Esophagus squamous epithelium (tissue), 5 donors: Measurements from ENCODE around the gene MYO1B. TPM values are rescaled to one million over a fixed set of nuclear protein-coding genes. Genes with fewer than 3 reads are reported as not detected.
A peak's percentile ranks its signal among the peaks of the same experiment; 100 is the strongest.

ENCODE experiments used
- DNase-seq: peaks from one replicate; lab custom pipeline; 2025; lab: John Stamatoyannopoulos, UW
- H3K27ac ChIP-seq, 4 donors: fragments of 200-600 bp; sonication (generic); one replicate each; pipeline ENCODE4 v1.5.1; 2016 to 2019; ENCODE audit warnings: mild to moderate bottlenecking in 1 of 4
- H3K27me3 ChIP-seq, 4 donors: fragments of 200-600 bp; sonication (generic); 1 replicate in 3 of 4; 2 replicates in 1 of 4; pipeline versions ENCODE4 v1.5.1 to v1.6.0; 2017 to 2021; ENCODE audit warnings: antibody characterized with exemption in 1 of 4
- H3K36me3 ChIP-seq, 3 donors: fragments of 200-600 bp; sonication (generic); one replicate each; pipeline ENCODE4 v1.5.1; 2016 to 2019
- H3K4me1 ChIP-seq, 3 donors: fragments of 200-600 bp; sonication (generic); one replicate each; pipeline ENCODE4 v1.5.1; 2017 to 2019
- H3K4me3 ChIP-seq, 4 donors: fragments of 200-600 bp; sonication (generic); 1 replicate in 3 of 4; 2 replicates in 1 of 4; pipeline ENCODE4 v1.5.1; 2016 to 2019; ENCODE audit warnings: mild to moderate bottlenecking in 2 of 4, moderate library complexity in 1 of 4
- H3K9me3 ChIP-seq, 3 donors: fragments of 200-600 bp; sonication (generic); one replicate each; pipeline ENCODE4 v1.5.1; 2016 to 2019
- CTCF ChIP-seq, 6 experiments: fragments of 450-650 bp in 4 of 6; fragments of 200-600 bp in 2 of 6; sonication (generic) in 2 of 6; IDR thresholded peaks; one replicate each; pipeline ENCODE4 v1.5.1; 2016 to 2019; ENCODE audit warnings: antibody characterized with exemption in 6 of 6, mild to moderate bottlenecking in 4 of 6, moderate library complexity in 4 of 6
- POLR2A ChIP-seq, 4 donors: fragments of 450-650 bp; IDR thresholded peaks; one replicate each; pipeline ENCODE4 v1.6.1; 2017; ENCODE audit warnings: antibody characterized with exemption in 4 of 4, mild to moderate bottlenecking in 4 of 4, moderate library complexity in 3 of 4
- WGBS, 2 donors: methylation state at CpG; one replicate each; pipeline ENCODE4 v1.1.5; 2018; 5-methylcytosine and 5-hydroxymethylcytosine counted together
- intact Hi-C: fragments of 100-400 bp; cut with DNase I; formaldehyde crosslinking; loops from one replicate; pipeline ENCODE4 v1.15.0; 2022
- total RNA-seq, 4 donors: library from RNA; depleted of rRNA; stranded (reverse); fragments of >200 nt; gene quantifications; one replicate each; pipeline ENCODE4 v1.1.0, GENCODE V29; 2016
- donor health status: DM: yes; HTN: yes; CAD: no.

The MYO1B gene
- total RNA-seq, 4 donors from 2014 or later: 24.6 to 152 (median 37.5) TPM

DNA sequence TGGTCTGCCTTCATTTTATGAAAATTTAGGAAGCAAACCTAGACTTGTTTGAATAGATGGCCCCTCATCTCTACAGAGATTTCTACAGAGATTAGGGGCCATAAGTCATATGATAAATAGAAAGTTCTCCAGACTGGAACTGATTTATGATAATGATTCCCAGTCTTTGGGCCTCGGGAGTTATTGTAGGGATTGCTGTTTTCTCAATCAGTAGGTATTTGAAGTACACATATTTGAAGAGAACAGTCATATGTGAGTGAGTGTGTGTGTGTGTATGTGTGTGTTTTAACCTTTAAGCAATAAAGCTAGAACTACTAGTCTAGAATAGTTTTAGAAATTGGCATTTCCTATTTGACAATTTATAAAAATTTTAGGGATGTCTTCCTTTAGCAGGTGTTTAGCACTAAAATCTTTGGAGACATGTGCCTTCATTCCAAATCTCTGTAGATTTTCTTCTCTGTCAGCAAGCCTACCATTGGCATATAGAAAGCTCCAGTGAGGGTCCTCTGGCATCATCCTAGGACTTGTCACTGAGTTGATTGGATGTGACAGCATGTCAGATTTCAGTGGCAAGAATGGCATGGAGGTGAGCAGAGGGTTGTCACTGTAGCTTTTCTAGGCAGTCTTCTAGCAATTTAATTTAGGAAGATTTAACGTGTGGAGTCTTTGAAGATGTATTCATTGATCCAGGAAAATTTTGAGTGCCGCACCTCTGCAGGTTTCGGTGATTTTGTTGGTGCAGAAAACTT, 71.2 kb downstream of the MYO1B start:
- H3K27me3 ChIP-seq: no peaks in the 10 kb centered on the region
- TF ChIP-seq CTCF (IDR thresholded peaks at IDR 0.05) (no peak), POLR2A (IDR thresholded peaks at IDR 0.05) (no peak)
- peaks cover 5 to 32% (median 25%) of the 10 kb centered on the region in 3 donors for H3K4me1 ChIP-seq
- no peak for DNase-seq
- no peak overlapping the region for H3K4me3 ChIP-seq
- no peaks in the 10 kb centered on the region for H3K36me3 ChIP-seq
- H3K9me3 ChIP-seq: no peaks in the 10 kb centered on the region
- WGBS, 2 donors: 68 to 69% methylated on average over 4 of the region's 4 CpGs
- no peak overlapping the region for H3K27ac ChIP-seq
- intact Hi-C loops: no loop called here

GRCh38 chr2:191318037-191318728, 73.0 kb downstream of the MYO1B start:
- WGBS, 2 donors: 51 to 68% methylated on average over 4 of the region's 4 CpGs
- Histone ChIP-seq H3K4me1 (peaks cover 0 to 27% (median 22%) of the 10 kb centered on the region in 3 donors), H3K27me3 (no peaks in the 10 kb centered on the region), H3K9me3 (no peaks in the 10 kb centered on the region), H3K4me3 (no peak overlapping the region), H3K27ac (no peak overlapping the region), H3K36me3 (no peaks in the 10 kb centered on the region)
- DNase-seq: no peak
- TF ChIP-seq POLR2A (IDR thresholded peaks at IDR 0.05) (no peak), CTCF (IDR thresholded peaks at IDR 0.05) (no peak)
- intact Hi-C loops: no loop called here

- Histone ChIP-seq H3K4me3 (no peak overlapping the region), H3K27me3 (no peaks in the 10 kb centered on the region), H3K4me1 (peaks cover 0 to 27% (median 22%) of the 10 kb centered on the region in 3 donors), H3K27ac (peak overlapping the region in 2 of 4 donors; percentile 15 to 30), H3K36me3 (no peaks in the 10 kb centered on the region), H3K9me3 (no peaks in the 10 kb centered on the region)
- no peak for DNase-seq
- TF ChIP-seq CTCF (IDR thresholded peaks at IDR 0.05) (no peak), POLR2A (IDR thresholded peaks at IDR 0.05) (no peak)
- intact Hi-C loops: no loop called here
Observed at GRCh38 chr2:191318729-191319078, 73.5 kb downstream of the MYO1B start.

DNA sequence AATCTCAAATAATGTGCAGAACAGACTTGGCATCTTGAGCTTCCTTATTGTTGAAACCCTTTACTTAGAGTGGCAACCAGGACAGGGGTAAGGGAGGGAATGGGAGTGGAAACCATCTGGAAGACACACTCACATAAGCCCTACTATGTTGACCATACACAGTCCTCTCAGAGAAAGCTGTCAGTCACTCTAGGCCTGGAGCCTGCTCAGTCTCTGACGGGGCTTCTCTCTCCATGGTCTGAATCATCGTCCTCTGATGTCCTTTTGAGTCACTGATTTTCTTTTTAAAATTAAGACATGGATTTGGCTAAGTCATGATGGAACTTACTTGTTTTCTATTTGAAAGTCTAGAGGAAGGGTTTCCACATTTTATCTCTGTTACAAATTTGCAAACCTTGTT, 74.0 kb downstream of the MYO1B start:
- Histone ChIP-seq H3K36me3 (no peaks in the 10 kb centered on the region), H3K27me3 (no peaks in the 10 kb centered on the region), H3K4me3 (no peak overlapping the region), H3K27ac (peak overlapping the region in 2 of 4 donors; percentile 15 to 30), H3K9me3 (no peaks in the 10 kb centered on the region), H3K4me1 (peaks cover 0 to 27% (median 22%) of the 10 kb centered on the region in 3 donors)
- intact Hi-C loops: no loop called here
- TF ChIP-seq POLR2A (IDR thresholded peaks at IDR 0.05) (no peak), CTCF (IDR thresholded peaks at IDR 0.05) (no peak)
- DNase-seq: no peak
- 21 to 47% methylated on average over 2 of the region's 2 CpGs for WGBS, 2 donors

- Histone ChIP-seq H3K27ac (no peak overlapping the region), H3K4me1 (peaks cover 0 to 27% (median 22%) of the 10 kb centered on the region in 3 donors), H3K36me3 (no peaks in the 10 kb centered on the region), H3K9me3 (no peaks in the 10 kb centered on the region), H3K4me3 (no peak overlapping the region), H3K27me3 (no peaks in the 10 kb centered on the region)
- intact Hi-C loops: no loop called here
- DNase-seq: no peak
- TF ChIP-seq POLR2A (IDR thresholded peaks at IDR 0.05) (no peak), CTCF (IDR thresholded peaks at IDR 0.05) (no peak)
- 83 to 91% methylated on average over 1 of the region's 1 CpG for WGBS, 2 donors
Observed at GRCh38 chr2:191320881-191321280, 75.7 kb downstream of the MYO1B start.
